Neural cell (in vitro differentiated cells): ENCODE results near the gene TEX30. TPM values are rescaled to one million over a fixed set of nuclear protein-coding genes. Genes with fewer than 3 reads are reported as not detected.

Source experiments
- H2AFZ ChIP-seq: fragments of 200-600, 300-800 bp; sonication (generic), shearing (Covaris generic); 2 replicates; pipeline ENCODE4 v1.6.0; 2014; ENCODE audit warnings: low read depth, mild to moderate bottlenecking, antibody characterized with exemption, low read length, moderate library complexity
- H3F3A ChIP-seq: fragments of 200-600 bp; shearing (Covaris generic); 2 replicates; pipeline ENCODE4 v1.6.1; 2016; ENCODE audit warnings: mild to moderate bottlenecking, moderate library complexity, mixed read lengths, antibody characterized with exemption, low read length; ENCODE audit not compliant: insufficient read depth, poor library complexity, severe bottlenecking
- H3K27ac ChIP-seq: fragments of 200-600, 300-800 bp; sonication (generic), shearing (Covaris generic); 2 replicates; pipeline ENCODE4 v1.5.1; 2014; ENCODE audit warnings: mild to moderate bottlenecking, low read length, moderate library complexity
- H3K27me3 ChIP-seq: fragments of 300-800, 200-600 bp; sonication (generic), shearing (Covaris generic); 2 replicates; pipeline ENCODE4 v1.6.0; 2014; ENCODE audit warnings: mild to moderate bottlenecking, low read depth, low read length, moderate library complexity; ENCODE audit not compliant: insufficient read depth
- H3K36me3 ChIP-seq: fragments of 300-800, 200-600 bp; sonication (generic), shearing (Covaris generic); 2 replicates; pipeline ENCODE4 v1.5.1; 2014; ENCODE audit warnings: mild to moderate bottlenecking, antibody characterized with exemption, low read length, moderate library complexity; ENCODE audit not compliant: insufficient read depth
- H3K4me2 ChIP-seq: fragments of 300-800, 200-600 bp; sonication (generic), shearing (Covaris generic); 2 replicates; pipeline ENCODE4 v1.6.0; 2014; ENCODE audit warnings: mild to moderate bottlenecking, low read length
- H3K4me3 ChIP-seq: fragments of 300-800, 200-600 bp; sonication (generic), shearing (Covaris generic); 2 replicates; pipeline ENCODE4 v1.5.1; 2014; ENCODE audit warnings: mild to moderate bottlenecking, low read length, moderate library complexity
- H3K79me2 ChIP-seq: fragments of 200-600 bp; shearing (Covaris generic); replicated peaks from 2 replicates; pipeline ENCODE4 v1.6.0; 2014; ENCODE audit warnings: mild to moderate bottlenecking, low read length, moderate library complexity; ENCODE audit not compliant: insufficient read depth
- H3K9ac ChIP-seq: fragments of 300-800, 200-600 bp; sonication (generic), shearing (Covaris generic); 2 replicates; pipeline ENCODE4 v1.6.1; 2016; ENCODE audit warnings: mild to moderate bottlenecking, low read length, mixed read lengths
- H3K9me2 ChIP-seq: fragments of 200-600 bp; shearing (Covaris generic); 2 replicates; pipeline ENCODE4 v1.6.1; 2016; ENCODE audit warnings: mild to moderate bottlenecking, low read length, mixed read lengths; ENCODE audit not compliant: insufficient read depth
- H3K9me3 ChIP-seq: fragments of 200-600, 300-800 bp; sonication (generic), shearing (Covaris generic); 2 replicates; pipeline ENCODE4 v1.6.1; 2016; ENCODE audit warnings: mild to moderate bottlenecking, mixed run types, low read length, moderate library complexity, mixed read lengths
- H4K20me1 ChIP-seq: fragments of 200-600 bp; shearing (Covaris generic); 2 replicates; pipeline ENCODE4 v1.6.1; 2016; ENCODE audit warnings: mild to moderate bottlenecking, mixed run types; ENCODE audit not compliant: insufficient read depth
- EP300 ChIP-seq: fragments of 450-650 bp; conservative IDR thresholded peaks from 2 replicates; pipeline ENCODE4 v1.6.1; 2014; ENCODE audit warnings: antibody characterized with exemption, mild to moderate bottlenecking, moderate library complexity; ENCODE audit not compliant: poor library complexity, severe bottlenecking
- EZH2 ChIP-seq: fragments of 200-600, 300-800 bp; shearing (Covaris generic), sonication (generic); IDR thresholded peaks from 2 replicates; pipeline ENCODE4 v1.6.1; 2014; ENCODE audit warnings: antibody characterized with exemption, low read length, borderline replicate concordance, mild to moderate bottlenecking; ENCODE audit not compliant: insufficient read depth, poor library complexity, severe bottlenecking
- MXI1 ChIP-seq: fragments of 450-650 bp; conservative IDR thresholded peaks from 2 replicates; pipeline ENCODE4 v1.6.1; 2014; ENCODE audit warnings: antibody characterized with exemption, mild to moderate bottlenecking; ENCODE audit not compliant: poor library complexity, severe bottlenecking
- POLR2AphosphoS5 ChIP-seq: IDR thresholded peaks from 2 replicates; pipeline ENCODE4 v1.6.1; 2012
- SMC3 ChIP-seq: fragments of 450-650 bp; conservative IDR thresholded peaks from 2 replicates; pipeline ENCODE4 v1.6.1; 2014; ENCODE audit warnings: antibody characterized with exemption, mild to moderate bottlenecking, moderate library complexity; ENCODE audit not compliant: poor library complexity
- TAF1 ChIP-seq: IDR thresholded peaks from 2 replicates; pipeline ENCODE4 v1.6.1; 2012; ENCODE audit warnings: low read depth
- polyA plus RNA-seq: library from polyadenylated mRNA; depleted of rRNA; stranded (reverse); fragments of >200 nt; gene quantifications from 2 replicates; pipeline ENCODE4 v1.2.3, GENCODE V29; 2014
- TF ChIP-seq, protein P1 (sequence below): IDR thresholded peaks from 2 replicates; pipeline ENCODE4 v1.6.1; 2012; ENCODE audit warnings: borderline replicate concordance

The TEX30 gene
- polyA plus RNA-seq, 1 donor from 2014 or later = 29.9 TPM

GRCh38 chr13:102776271-102776670, 2.7 kb upstream of the TEX30 start:
- Histone ChIP-seq H3K9me2 (no peaks in the 10 kb centered on the region), H3K36me3 (no peaks in the 10 kb centered on the region)
- TF ChIP-seq, protein P1, sequence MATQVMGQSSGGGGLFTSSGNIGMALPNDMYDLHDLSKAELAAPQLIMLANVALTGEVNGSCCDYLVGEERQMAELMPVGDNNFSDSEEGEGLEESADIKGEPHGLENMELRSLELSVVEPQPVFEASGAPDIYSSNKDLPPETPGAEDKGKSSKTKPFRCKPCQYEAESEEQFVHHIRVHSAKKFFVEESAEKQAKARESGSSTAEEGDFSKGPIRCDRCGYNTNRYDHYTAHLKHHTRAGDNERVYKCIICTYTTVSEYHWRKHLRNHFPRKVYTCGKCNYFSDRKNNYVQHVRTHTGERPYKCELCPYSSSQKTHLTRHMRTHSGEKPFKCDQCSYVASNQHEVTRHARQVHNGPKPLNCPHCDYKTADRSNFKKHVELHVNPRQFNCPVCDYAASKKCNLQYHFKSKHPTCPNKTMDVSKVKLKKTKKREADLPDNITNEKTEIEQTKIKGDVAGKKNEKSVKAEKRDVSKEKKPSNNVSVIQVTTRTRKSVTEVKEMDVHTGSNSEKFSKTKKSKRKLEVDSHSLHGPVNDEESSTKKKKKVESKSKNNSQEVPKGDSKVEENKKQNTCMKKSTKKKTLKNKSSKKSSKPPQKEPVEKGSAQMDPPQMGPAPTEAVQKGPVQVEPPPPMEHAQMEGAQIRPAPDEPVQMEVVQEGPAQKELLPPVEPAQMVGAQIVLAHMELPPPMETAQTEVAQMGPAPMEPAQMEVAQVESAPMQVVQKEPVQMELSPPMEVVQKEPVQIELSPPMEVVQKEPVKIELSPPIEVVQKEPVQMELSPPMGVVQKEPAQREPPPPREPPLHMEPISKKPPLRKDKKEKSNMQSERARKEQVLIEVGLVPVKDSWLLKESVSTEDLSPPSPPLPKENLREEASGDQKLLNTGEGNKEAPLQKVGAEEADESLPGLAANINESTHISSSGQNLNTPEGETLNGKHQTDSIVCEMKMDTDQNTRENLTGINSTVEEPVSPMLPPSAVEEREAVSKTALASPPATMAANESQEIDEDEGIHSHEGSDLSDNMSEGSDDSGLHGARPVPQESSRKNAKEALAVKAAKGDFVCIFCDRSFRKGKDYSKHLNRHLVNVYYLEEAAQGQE = no peak

DNA sequence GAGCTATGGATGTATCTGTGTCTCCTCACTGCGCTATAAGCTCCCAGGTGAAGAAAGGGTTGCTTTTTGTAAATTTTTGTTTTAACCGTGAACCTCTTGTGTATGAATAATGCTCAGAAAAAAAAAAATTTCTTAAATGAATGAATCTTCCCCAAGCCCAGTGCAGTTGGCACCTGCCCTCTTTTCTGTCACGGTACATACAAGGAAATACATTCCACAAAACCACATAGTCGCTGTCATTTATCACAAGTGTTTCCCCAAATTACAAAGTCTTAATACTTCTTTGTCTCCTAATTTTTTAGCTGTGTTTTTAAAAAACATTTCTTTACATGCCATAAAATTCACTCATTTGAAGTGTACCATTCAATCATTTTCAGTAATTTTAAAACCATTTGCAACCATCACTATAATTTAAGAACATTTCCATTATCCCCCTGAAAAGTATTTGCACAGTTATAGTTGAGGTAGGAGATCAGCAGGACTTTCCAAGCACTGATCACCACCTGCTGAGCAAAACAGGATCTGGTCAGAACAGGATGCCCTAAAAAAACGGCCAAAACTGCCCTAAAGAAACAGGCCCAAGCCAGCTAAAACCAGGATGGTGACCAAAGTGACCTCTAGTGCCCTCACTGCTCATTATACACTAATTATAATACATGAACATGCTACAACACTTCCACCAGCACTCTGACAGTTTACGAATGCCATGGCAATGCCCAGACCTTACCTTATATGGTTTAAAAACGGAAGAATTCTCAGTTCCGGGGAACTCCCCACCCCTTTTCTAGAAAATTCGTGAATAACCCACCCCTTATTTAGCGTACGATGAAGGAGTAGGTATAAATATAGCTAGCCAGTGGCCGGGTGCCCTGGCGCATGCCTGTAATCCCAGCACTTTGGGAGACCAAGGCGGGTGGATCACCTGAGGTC, 1.3 kb upstream of the TEX30 start:
- no peaks in the 10 kb centered on the region for H4K20me1 ChIP-seq
- H3F3A ChIP-seq = no peaks in the 10 kb centered on the region
- H3K9me2 ChIP-seq = no peaks in the 10 kb centered on the region
- no peaks in the 10 kb centered on the region for H3K79me2 ChIP-seq
- H3K9ac ChIP-seq = no peak overlapping the region
- no peaks in the 10 kb centered on the region for H3K36me3 ChIP-seq
- H3K9me3 ChIP-seq = no peaks in the 10 kb centered on the region
- H3K27me3 ChIP-seq = no peaks in the 10 kb centered on the region
- no peak overlapping the region for H3K4me2 ChIP-seq
- H3K27ac ChIP-seq = no peak overlapping the region
- TF ChIP-seq POLR2AphosphoS5 = no peak
- TF ChIP-seq MXI1 = no peak
- no peak for TF ChIP-seq TAF1
- TF ChIP-seq EP300 = no peak
- no peak for TF ChIP-seq SMC3
- H3K4me3 ChIP-seq = no peak overlapping the region
- H2AFZ ChIP-seq = no peak overlapping the region

More at GRCh38 chr13:102776271-102776670, 2.7 kb upstream of the TEX30 start:
- Histone ChIP-seq H3K4me2 (no peak overlapping the region), H3K27me3 (no peaks in the 10 kb centered on the region), H3K79me2 (no peaks in the 10 kb centered on the region), H4K20me1 (no peaks in the 10 kb centered on the region), H3K9ac (no peak overlapping the region), H3K27ac (no peak overlapping the region), H3K9me3 (no peaks in the 10 kb centered on the region), H3K4me3 (no peak overlapping the region), H3F3A (no peaks in the 10 kb centered on the region), H2AFZ (no peak overlapping the region)

GRCh38 chr13:102774214-102774568, 605 bp upstream of the TEX30 start:
- Histone ChIP-seq H3F3A (no peaks in the 10 kb centered on the region), H3K4me3 (peak overlapping the region; percentile 90), H2AFZ (peak overlapping the region; percentile 63), H3K36me3 (no peaks in the 10 kb centered on the region), H3K79me2 (no peaks in the 10 kb centered on the region), H3K27ac (peak overlapping the region; percentile 7), H3K9me2 (no peaks in the 10 kb centered on the region), H3K9me3 (no peaks in the 10 kb centered on the region), H4K20me1 (no peaks in the 10 kb centered on the region), H3K9ac (peak overlapping the region; percentile 60), H3K4me2 (no peak overlapping the region), H3K27me3 (no peaks in the 10 kb centered on the region)
- TF ChIP-seq MXI1 (no peak), EZH2 (no peak), TAF1 (no peak), SMC3 (no peak), POLR2AphosphoS5 (no peak)
- TF ChIP-seq, protein P1 = no peak
